Measurements from ENCODE around the gene HOXC11. TPM values are rescaled to one million over a fixed set of nuclear protein-coding genes. Genes with fewer than 3 reads are reported as not detected.

Gene HOXC11
- total RNA-seq, 1 experiment from 2014 or later = 2.2 TPM

DNA sequence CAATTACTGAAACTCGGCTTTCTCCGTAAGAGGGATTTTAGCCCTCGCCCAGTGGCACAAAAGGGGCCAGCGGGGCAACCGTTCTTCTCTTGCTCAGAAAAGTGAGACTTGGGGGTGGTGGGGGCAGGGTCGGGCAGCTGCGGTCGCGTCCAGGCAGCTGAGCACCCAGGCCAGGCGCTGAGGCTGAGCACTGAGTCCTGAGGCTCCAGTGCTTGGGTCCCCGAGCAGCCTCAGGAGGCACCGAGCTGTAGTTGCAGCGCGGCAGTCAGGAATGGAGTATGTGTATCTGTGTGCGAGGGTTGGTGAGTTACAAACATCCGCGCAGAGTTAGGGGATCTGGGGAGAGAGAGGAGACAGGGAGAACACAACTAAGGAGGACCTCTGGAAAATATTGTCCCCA, 51.2 kb downstream of the HOXC11 start:
- 0 out of 2 replicates have a peak, but pooled peaks cover 4% of the 10 kb centered on the region for H3K4me1 ChIP-seq
- no peak overlapping the region for H3K4me3 ChIP-seq (ENCODE audit: low read depth, low read length)
- ChIA-PET POLR2A (no interaction called here), CTCF (interaction anchor here (0.9 to 1.4 kb wide), 2 partner anchors 8 to 177 kb away, joined by 4 to 6 read pairs; partner anchors contain the start of gene HOXC5)
- peaks cover 13% of the 10 kb centered on the region for H3K36me3 Mint-ChIP-seq (ENCODE audit: insufficient read depth, unreplicated experiment)
- H3K9me3 ChIP-seq = no peaks in the 10 kb centered on the region
- no peaks in the 10 kb centered on the region for H3K9me3 Mint-ChIP-seq (ENCODE audit: unreplicated experiment)
- DNase-seq = no peak
- no peaks in the 10 kb centered on the region for H3K36me3 ChIP-seq (ENCODE audit: control insufficient read depth, insufficient read depth, low read length)
- H3K27ac Mint-ChIP-seq (ENCODE audit: unreplicated experiment) = no peak overlapping the region
- intact Hi-C loops (cut with micrococcal nuclease; ENCODE audit: unreplicated experiment) = no loop called here
- BruUV-seq (replicated peaks) = no TSS peak
- peaks cover 26% of the 10 kb centered on the region for H3K4me1 Mint-ChIP-seq (ENCODE audit: low read depth, unreplicated experiment)
- H3K27me3 Mint-ChIP-seq (ENCODE audit: insufficient read depth, unreplicated experiment) = no peaks in the 10 kb centered on the region
- no peaks in the 10 kb centered on the region for H3K27me3 ChIP-seq (replicated peaks; ENCODE audit: control insufficient read depth, insufficient read depth, low read length)
- H3K4me3 Mint-ChIP-seq (ENCODE audit: unreplicated experiment) = no peak overlapping the region
- TF ChIP-seq, protein P1, sequence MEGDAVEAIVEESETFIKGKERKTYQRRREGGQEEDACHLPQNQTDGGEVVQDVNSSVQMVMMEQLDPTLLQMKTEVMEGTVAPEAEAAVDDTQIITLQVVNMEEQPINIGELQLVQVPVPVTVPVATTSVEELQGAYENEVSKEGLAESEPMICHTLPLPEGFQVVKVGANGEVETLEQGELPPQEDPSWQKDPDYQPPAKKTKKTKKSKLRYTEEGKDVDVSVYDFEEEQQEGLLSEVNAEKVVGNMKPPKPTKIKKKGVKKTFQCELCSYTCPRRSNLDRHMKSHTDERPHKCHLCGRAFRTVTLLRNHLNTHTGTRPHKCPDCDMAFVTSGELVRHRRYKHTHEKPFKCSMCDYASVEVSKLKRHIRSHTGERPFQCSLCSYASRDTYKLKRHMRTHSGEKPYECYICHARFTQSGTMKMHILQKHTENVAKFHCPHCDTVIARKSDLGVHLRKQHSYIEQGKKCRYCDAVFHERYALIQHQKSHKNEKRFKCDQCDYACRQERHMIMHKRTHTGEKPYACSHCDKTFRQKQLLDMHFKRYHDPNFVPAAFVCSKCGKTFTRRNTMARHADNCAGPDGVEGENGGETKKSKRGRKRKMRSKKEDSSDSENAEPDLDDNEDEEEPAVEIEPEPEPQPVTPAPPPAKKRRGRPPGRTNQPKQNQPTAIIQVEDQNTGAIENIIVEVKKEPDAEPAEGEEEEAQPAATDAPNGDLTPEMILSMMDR (IDR thresholded peaks at IDR 0.05; ENCODE audit: insufficient read depth in 1 of 2, low read depth in 1 of 2, low read length in 1 of 2, severe bottlenecking in 1 of 2, unreplicated experiment in 1 of 2) = no peak

DNA sequence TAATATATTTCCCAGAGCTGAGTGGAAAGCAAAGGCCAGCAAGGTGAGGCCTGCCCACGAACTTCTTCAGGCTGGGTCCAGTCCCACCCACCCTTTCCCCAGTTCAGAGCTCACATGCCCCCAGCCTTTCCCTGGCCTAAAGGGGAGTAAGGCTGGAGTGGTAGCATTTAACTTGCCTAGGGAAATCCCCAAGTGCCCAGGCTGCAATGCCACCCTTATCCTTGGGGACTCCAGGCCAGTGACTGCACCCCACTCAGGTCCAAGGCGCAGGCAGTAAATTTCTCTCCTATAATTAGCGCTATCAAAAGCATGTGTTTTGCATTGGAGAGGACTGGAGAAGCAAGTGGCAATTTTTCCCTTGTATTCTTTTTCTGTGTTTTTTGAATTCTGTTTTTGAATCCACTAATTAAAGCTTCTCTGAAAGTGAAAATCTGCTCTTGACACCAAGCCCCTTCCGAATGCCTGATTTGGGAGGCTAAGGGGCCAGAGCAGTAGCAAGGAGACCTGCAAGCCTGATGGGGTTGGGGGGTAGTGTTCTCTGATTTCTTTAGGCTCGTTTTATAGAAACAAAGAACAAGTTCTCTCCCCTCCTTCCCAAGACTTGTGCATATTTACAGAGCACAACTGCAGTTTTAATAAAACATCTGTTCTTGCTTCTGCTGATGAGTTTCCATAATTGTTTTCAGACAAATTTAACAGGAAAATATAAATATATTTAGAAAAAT, 51.8 kb downstream of the HOXC11 start:
- Histone ChIP-seq H3K9me3 (no peaks in the 10 kb centered on the region), H3K27me3 (replicated peaks; ENCODE audit: control insufficient read depth, insufficient read depth, low read length) (no peaks in the 10 kb centered on the region), H3K4me1 (no peaks in the 10 kb centered on the region), H3K4me3 (ENCODE audit: low read depth, low read length) (no peak overlapping the region), H3K36me3 (ENCODE audit: control insufficient read depth, insufficient read depth, low read length) (no peaks in the 10 kb centered on the region; the same call in 1 of the 2 replicates)
- H3K27me3 Mint-ChIP-seq (ENCODE audit: insufficient read depth, unreplicated experiment) = no peaks in the 10 kb centered on the region
- DNase-seq = no peak
- peaks cover 24% of the 10 kb centered on the region for H3K4me1 Mint-ChIP-seq (ENCODE audit: low read depth, unreplicated experiment)
- H3K9me3 Mint-ChIP-seq (ENCODE audit: unreplicated experiment) = no peaks in the 10 kb centered on the region
- CTCF ChIA-PET = interaction anchor here (0.6 to 0.9 kb wide), 2 partner anchors 8 to 366 kb away, joined by 4 to 5 read pairs; partner anchors contain the start of gene HOXC5
- H3K4me3 Mint-ChIP-seq (ENCODE audit: unreplicated experiment) = no peak overlapping the region
- H3K36me3 Mint-ChIP-seq (ENCODE audit: insufficient read depth, unreplicated experiment) = peaks cover 12% of the 10 kb centered on the region
- no TSS peak for BruUV-seq (replicated peaks)
- POLR2A ChIA-PET = no interaction called here
- intact Hi-C loops (cut with micrococcal nuclease; ENCODE audit: unreplicated experiment) = no loop called here
- no peak overlapping the region for H3K27ac Mint-ChIP-seq (ENCODE audit: unreplicated experiment)
- TF ChIP-seq, protein P1 (IDR thresholded peaks at IDR 0.05; ENCODE audit: insufficient read depth in 1 of 2, low read depth in 1 of 2, low read length in 1 of 2, severe bottlenecking in 1 of 2, unreplicated experiment in 1 of 2) = no peak

DNA sequence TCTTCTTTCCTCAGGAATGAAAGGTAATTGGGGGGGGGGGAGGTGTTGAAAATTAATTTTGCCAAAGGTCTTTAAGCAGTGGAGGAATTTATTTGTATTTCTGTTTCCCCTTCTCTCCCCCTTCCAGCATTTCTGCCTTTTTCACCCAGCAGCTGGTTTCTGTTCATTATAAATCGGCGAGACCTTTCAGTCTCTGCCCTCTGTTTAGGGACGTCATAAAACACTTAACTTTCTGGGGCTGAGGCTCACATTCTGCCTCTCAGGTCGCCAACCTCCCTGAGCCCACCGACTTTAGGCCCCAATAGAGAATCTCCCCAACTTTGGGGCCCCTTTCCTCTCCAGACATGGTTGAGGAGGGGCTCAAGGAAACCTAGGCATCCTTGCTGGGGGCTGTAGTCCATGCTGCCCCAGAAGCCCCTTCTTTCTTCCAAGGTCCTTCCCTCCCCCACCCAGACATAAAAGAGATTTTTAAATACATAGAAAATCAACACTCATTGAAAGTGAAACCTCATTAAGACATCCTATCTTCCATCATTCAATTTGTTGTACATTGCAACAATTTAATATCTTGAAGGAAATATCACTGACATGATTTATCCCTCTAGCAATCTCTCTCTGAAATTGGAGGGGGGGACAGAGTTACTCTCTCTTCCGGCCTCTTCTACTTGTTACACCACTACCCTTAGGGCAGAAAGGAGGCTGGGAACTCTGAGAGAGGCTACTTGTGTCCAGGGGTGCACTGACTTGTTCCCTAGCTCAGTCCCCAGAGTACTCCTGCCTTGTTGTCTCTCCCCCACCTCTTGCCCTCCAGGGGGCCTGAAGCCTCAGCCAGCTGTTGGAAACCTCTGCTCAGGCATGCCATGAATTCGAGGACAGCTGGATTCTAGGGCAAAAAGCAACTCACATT, 52.8 kb downstream of the HOXC11 start:
- CTCF ChIA-PET = interaction anchor here (0.5 to 1.2 kb wide), 4 partner anchors 9 to 367 kb away, joined by 3 to 6 read pairs (median 4); no protein-coding TSS in a partner anchor
- peaks cover 19% of the 10 kb centered on the region for H3K4me1 Mint-ChIP-seq (ENCODE audit: low read depth, unreplicated experiment)
- H3K9me3 ChIP-seq = no peaks in the 10 kb centered on the region
- H3K27me3 ChIP-seq (replicated peaks; ENCODE audit: control insufficient read depth, insufficient read depth, low read length) = no peaks in the 10 kb centered on the region
- H3K4me1 ChIP-seq = no peaks in the 10 kb centered on the region
- H3K36me3 ChIP-seq (ENCODE audit: control insufficient read depth, insufficient read depth, low read length) = no peaks in the 10 kb centered on the region; the same call in 1 of the 2 replicates
- no peaks in the 10 kb centered on the region for H3K27me3 Mint-ChIP-seq (ENCODE audit: insufficient read depth, unreplicated experiment)
- no TSS peak for BruUV-seq (replicated peaks)
- peaks cover 7% of the 10 kb centered on the region for H3K36me3 Mint-ChIP-seq (ENCODE audit: insufficient read depth, unreplicated experiment)
- H3K4me3 Mint-ChIP-seq (ENCODE audit: unreplicated experiment) = no peak overlapping the region
- no peak for DNase-seq
- TF ChIP-seq, protein P1 (IDR thresholded peaks at IDR 0.05; ENCODE audit: insufficient read depth in 1 of 2, low read depth in 1 of 2, low read length in 1 of 2, severe bottlenecking in 1 of 2, unreplicated experiment in 1 of 2) = no peak
- POLR2A ChIA-PET = no interaction called here
- H3K9me3 Mint-ChIP-seq (ENCODE audit: unreplicated experiment) = no peaks in the 10 kb centered on the region
- H3K4me3 ChIP-seq (ENCODE audit: low read depth, low read length) = no peak overlapping the region
- no peak overlapping the region for H3K27ac Mint-ChIP-seq (ENCODE audit: unreplicated experiment)
- intact Hi-C loops (cut with micrococcal nuclease; ENCODE audit: unreplicated experiment) = no loop called here
